Articular chondrocyte of knee joint (primary cell): ENCODE measurements around the gene PPP1R17. TPM values are rescaled to one million over a fixed set of nuclear protein-coding genes. Genes with fewer than 3 reads are reported as not detected.

Source experiments
- total RNA-seq: library from RNA; depleted of rRNA; stranded (reverse); fragments of >200 nt; gene quantifications from 2 replicates; pipeline ENCODE4 v1.2.3, GENCODE V29; 2012

Gene PPP1R17
- not detected in 2 replicates for total RNA-seq

GRCh38 chr7:31687024-31687748 lies at the start of gene PPP1R17:
TSS of gene PPP1R17 (plus strand) at chr7:31687215. CDS start at chr7:31692442, 5,227 bp downstream.

Other genes starting within 250 kb of the PPP1R17 start
- gene ITPRID1, start 173.1 kb upstream of the PPP1R17 start, total RNA-seq = not detected in 2 replicates